Heart left ventricle (tissue), 16 donors: ENCODE results near the gene IDUA. TPM values are rescaled to one million over a fixed set of nuclear protein-coding genes. Genes with fewer than 3 reads are reported as not detected.

ENCODE experiments used
- ATAC-seq, 4 donors: fragments of 200-7000 bp; cut with Tn5 transposase; one replicate each; pipeline ENCODE4 v1.9.1; 2020 to 2022; ENCODE audit warnings: moderate library complexity in 4 of 4, mild to moderate bottlenecking in 3 of 4, moderate number of reproducible peaks in 1 of 4
- DNase-seq, 5 donors: peaks; one replicate each; pipeline ENCODE4 v3.0.0-alpha.2; 2020
- H3K27ac ChIP-seq, 12 donors: fragments of 200-600 bp; sonication (generic) in 4 of 12; one replicate each; pipeline versions ENCODE4 v1.5.0 to v1.8.0; 2016 to 2022; ENCODE audit warnings: mild to moderate bottlenecking in 2 of 12
- H3K27me3 ChIP-seq, 9 donors: fragments of 200-600 bp; sonication (generic) in 2 of 9; one replicate each; pipeline versions ENCODE4 v1.5.1 to v1.8.0; 2016 to 2022; ENCODE audit warnings: mild to moderate bottlenecking in 3 of 9
- H3K36me3 ChIP-seq, 9 donors: fragments of 200-600 bp; sonication (generic) in 2 of 9; one replicate each; pipeline versions ENCODE4 v1.5.0 to v1.8.0; 2018 to 2022; ENCODE audit warnings: mild to moderate bottlenecking in 2 of 9
- H3K4me1 ChIP-seq, 12 donors: fragments of 200-600 bp; sonication (generic) in 4 of 12; one replicate each; pipeline versions ENCODE4 v1.5.0 to v1.8.0; 2016 to 2022; ENCODE audit warnings: mild to moderate bottlenecking in 3 of 12
- H3K4me3 ChIP-seq, 12 donors: fragments of 200-600 bp; sonication (generic) in 4 of 12; one replicate each; pipeline versions ENCODE4 v1.5.0 to v1.8.0; 2017 to 2022; ENCODE audit warnings: mild to moderate bottlenecking in 9 of 12, moderate library complexity in 4 of 12
- H3K9me3 ChIP-seq, 12 donors: fragments of 200-600 bp; sonication (generic) in 4 of 12; one replicate each; pipeline versions ENCODE4 v1.5.0 to v1.8.0; 2016 to 2022; ENCODE audit warnings: mild to moderate bottlenecking in 1 of 12
- POLR2A ChIP-seq, 2 donors: fragments of 450-650 bp; IDR thresholded peaks; one replicate each; pipeline ENCODE4 v1.6.1; 2017; ENCODE audit warnings: antibody characterized with exemption in 2 of 2, mild to moderate bottlenecking in 2 of 2, moderate library complexity in 2 of 2
- WGBS, 4 donors: extraction: QIAGEN DNeasy Blood & Tissue Kit in 2 of 4; methylation state at CpG; one replicate each; pipeline versions ENCODE4 v1.1.5 to v1.1.7; 2013 to 2018; 5-methylcytosine and 5-hydroxymethylcytosine counted together
- intact Hi-C, 10 donors: fragments of 100-400 bp; cut with DNase I; formaldehyde crosslinking; loops; one replicate each; pipeline versions ENCODE4 v1.11.1 to v1.14.2; 2022
- polyA plus RNA-seq, 2 donors: library from polyadenylated mRNA; stranded (reverse); fragments of 200-250 nt; gene quantifications; one replicate each; pipeline ENCODE4 v1.2.3, GENCODE V29; 2013
- total RNA-seq, 9 donors: library from RNA; depleted of rRNA in 2 of 9; stranded (reverse); fragments of >200 nt in 2 of 9; fragmentation: NEBNext Ultra II Directional in 3 of 9; extraction: Animal tissue kit (Norgen Biotek cat#: 25700) in 3 of 9; gene quantifications; one replicate each; pipeline versions ENCODE4 v1.1.0 to v1.2.4, GENCODE V29; 2016 to 2023
- TF ChIP-seq, protein P1 (sequence below), 12 donors: fragments of 200-600 bp; sonication (generic) in 4 of 12; IDR thresholded peaks; one replicate each; pipeline versions ENCODE4 v1.5.0 to v1.8.0; 2018 to 2022; ENCODE audit warnings: antibody characterized with exemption in 12 of 12, mild to moderate bottlenecking in 5 of 12
- donor health status: ischemic (EF 13 %, LVEDD 7.1; RV severe dilation, severe dysfunction).
- donor health status: healthy with polysubstance abuse.
- donor health status: DM: no; HTN: yes; CAD: no.
- donor health status: DM: no; HTN: no; CAD: no.
- donor health status: ischemic (EF 25% LVEDD 6.9; RV normal size, moderate dysfunction).
- donor health status: ischemic (EF 25% LVEDD 5.7; RV mildly dilated, moderate dysfunction).
- donor health status: healthy.
- donor health status: DM: yes; HTN: yes; CAD: no.
- donor health status: ischemic (EF 35%, LVEDD 5.7; RV mildly dilated, moderate dysfunction).
- donor health status: nonischemic (EF 11% LVEDD 7.7; RV severe dilation, severe dysfunction).
- donor health status: DM: yes; HTN: yes; CAD: no.
- donor health status: PGD.
- donor health status: ischemic (EF 29% LVEDD 5.4; RV normal size, mild dysfunction).
- donor health status: nonischemic (EF 23%, LVEDD 6.1; RV moderate dilation, normal function).

Gene IDUA
- total and polyA plus RNA-seq, 11 donors: 3.2 to 17.4 (median 6.8) TPM

DNA sequence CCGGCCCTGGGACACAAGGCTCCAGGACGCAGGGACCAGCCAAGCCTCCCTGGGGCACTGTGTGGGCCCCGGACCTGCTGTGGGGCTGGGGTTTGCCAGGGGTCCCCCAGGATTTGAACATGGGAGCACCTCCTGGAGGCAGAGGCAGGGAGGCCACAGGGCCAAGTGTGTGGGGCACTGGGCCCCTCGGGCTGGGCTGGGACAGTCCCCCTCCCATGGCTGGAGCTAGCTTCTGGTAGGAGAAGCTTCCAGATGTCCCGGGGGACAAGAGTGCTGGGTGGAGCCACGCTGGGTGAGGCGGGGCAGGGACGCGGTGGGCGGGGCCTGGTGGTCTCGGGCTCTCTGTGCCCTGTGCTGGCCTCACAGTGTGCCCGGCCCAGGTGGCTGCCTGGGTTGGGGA, 43.2 kb downstream of the IDUA start:
- intact Hi-C loops: no loop called here
- TF ChIP-seq POLR2A (IDR thresholded peaks at IDR 0.05): no peak
- TF ChIP-seq, protein P1, sequence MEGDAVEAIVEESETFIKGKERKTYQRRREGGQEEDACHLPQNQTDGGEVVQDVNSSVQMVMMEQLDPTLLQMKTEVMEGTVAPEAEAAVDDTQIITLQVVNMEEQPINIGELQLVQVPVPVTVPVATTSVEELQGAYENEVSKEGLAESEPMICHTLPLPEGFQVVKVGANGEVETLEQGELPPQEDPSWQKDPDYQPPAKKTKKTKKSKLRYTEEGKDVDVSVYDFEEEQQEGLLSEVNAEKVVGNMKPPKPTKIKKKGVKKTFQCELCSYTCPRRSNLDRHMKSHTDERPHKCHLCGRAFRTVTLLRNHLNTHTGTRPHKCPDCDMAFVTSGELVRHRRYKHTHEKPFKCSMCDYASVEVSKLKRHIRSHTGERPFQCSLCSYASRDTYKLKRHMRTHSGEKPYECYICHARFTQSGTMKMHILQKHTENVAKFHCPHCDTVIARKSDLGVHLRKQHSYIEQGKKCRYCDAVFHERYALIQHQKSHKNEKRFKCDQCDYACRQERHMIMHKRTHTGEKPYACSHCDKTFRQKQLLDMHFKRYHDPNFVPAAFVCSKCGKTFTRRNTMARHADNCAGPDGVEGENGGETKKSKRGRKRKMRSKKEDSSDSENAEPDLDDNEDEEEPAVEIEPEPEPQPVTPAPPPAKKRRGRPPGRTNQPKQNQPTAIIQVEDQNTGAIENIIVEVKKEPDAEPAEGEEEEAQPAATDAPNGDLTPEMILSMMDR (IDR thresholded peaks at IDR 0.05): no peak
- H3K27me3 ChIP-seq: peaks cover 0 to 53% (median 4%) of the 10 kb centered on the region in 9 donors

DNA sequence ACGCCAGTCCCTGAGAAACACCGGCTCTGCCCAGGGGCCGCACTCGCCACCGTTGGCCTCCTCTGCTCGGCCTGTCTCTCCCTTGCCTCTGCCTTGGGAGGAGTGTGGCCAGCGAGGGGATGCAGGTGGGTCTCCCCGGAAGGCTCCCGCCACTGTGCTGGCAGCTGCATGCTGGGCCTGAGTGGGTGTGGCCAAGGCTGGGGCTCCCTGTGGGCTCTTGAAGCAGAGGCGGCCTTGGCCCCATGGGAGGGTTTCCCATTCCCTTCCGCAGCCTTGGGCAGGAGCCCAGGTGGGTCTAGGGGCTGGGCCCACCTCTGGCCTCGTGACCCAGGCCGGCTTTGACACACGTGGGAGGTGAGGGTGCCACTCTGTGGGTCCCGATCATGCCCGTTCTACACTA, 43.7 kb downstream of the IDUA start:
- Histone ChIP-seq H3K9me3 (no peaks in the 10 kb centered on the region), H3K27me3 (peaks cover 0 to 53% (median 4%) of the 10 kb centered on the region in 9 donors), H3K4me3 (no peak overlapping the region), H3K4me1 (peaks cover 0 to 15% (median 1%) of the 10 kb centered on the region in 12 donors), H3K36me3 (peaks cover 0 to 2% (median 0%) of the 10 kb centered on the region in 9 donors), H3K27ac (no peak overlapping the region)
- DNase-seq (no peak), ATAC-seq (no peak)
- 69 to 86% (median 74%) methylated on average over 2 to 16 of the region's 16 CpGs for WGBS, 4 donors
- TF ChIP-seq, protein P1 (IDR thresholded peaks at IDR 0.05): no peak
- TF ChIP-seq POLR2A (IDR thresholded peaks at IDR 0.05): no peak
- intact Hi-C loops: no loop called here

More for the DNA sequence above, 43.2 kb downstream of the IDUA start:
- H3K4me3 ChIP-seq: no peak overlapping the region
- 69 to 100% (median 74%) methylated on average over 1 to 12 of the region's 12 CpGs for WGBS, 4 donors
- H3K27ac ChIP-seq: no peak overlapping the region
- peaks cover 0 to 15% (median 1%) of the 10 kb centered on the region in 12 donors for H3K4me1 ChIP-seq
- peaks cover 0 to 6% (median 0%) of the 10 kb centered on the region in 9 donors for H3K36me3 ChIP-seq
- ATAC-seq (no peak), DNase-seq (no peak)
- H3K9me3 ChIP-seq: no peaks in the 10 kb centered on the region

DNA sequence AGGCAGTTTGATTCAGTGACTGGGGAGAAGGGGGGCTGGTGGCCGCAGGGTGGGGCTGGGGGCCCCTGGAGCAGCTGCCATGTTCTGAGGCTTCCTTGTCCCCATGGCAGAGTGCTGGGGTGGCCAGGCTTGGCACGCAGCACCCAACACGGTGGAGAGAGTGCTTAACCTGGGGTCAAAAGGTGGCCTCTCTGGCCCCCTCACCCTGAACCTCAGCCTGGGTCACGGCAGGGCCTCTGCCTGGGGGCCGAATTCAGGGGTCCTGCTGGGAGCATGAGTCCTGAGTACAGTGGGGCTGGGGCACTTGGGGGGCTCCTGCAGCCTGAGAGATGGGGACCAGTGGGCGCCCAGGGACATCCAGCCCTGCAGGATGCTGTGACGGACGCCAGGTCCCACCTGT, 44.5 kb downstream of the IDUA start:
- intact Hi-C loops: no loop called here
- H3K27me3 ChIP-seq: peaks cover 0 to 53% (median 4%) of the 10 kb centered on the region in 9 donors
- ATAC-seq: no peak
- no peak overlapping the region for H3K4me3 ChIP-seq
- no peaks in the 10 kb centered on the region for H3K36me3 ChIP-seq
- TF ChIP-seq, protein P1 (IDR thresholded peaks at IDR 0.05): no peak
- TF ChIP-seq POLR2A (IDR thresholded peaks at IDR 0.05): no peak
- WGBS, 4 donors: 77 to 90% (median 81%) methylated on average over 6 to 8 of the region's 8 CpGs
- no peak overlapping the region for H3K27ac ChIP-seq
- no peaks in the 10 kb centered on the region for H3K9me3 ChIP-seq
- peaks cover 0 to 15% (median 1%) of the 10 kb centered on the region in 12 donors for H3K4me1 ChIP-seq
- no peak for DNase-seq

DNA sequence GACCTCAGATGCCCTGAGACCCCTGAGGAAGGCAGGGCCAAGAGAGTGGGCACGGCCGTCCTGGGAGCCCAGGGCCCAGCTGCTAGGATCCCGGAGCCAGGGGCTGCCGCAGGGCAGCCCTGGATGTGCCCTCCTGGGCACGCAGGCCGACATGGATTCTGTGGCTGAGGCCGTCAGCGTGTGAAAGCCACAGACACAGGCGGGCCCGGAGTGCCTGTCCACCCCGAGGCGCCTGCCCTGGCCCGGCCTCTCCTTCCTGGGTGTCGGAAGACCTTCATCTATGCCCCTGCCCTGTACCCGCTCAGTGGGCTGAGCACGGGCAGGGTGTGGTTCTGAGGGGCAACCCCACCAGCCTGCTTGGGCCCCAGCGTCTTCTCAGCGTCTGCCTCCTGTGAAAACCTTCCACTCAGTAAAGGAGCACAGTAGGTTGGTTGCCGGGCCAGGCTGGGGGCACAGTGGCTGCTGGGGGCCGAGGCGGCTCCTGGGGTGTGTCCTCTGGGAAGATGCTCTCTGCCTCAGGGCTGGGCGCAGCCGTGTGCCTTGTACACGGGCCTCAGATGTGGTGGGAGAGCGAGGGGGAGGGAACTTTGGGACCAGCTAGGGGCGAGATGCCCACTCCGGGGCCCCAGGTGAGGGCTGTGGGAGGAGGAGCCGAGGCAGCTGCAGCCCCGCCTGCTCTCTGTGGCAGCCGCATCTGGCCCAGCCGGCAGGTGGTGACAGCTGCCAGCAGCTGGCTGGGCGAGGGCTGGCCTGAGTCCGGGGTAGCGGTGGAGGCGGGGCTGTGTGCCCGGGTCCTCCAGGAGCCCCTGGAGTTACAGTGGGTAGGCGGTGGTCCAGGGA, 45.3 kb downstream of the IDUA start:
- H3K27me3 ChIP-seq: peaks cover 0 to 53% (median 4%) of the 10 kb centered on the region in 9 donors
- no peak for ATAC-seq
- DNase-seq: no peak
- H3K27ac ChIP-seq: no peak overlapping the region
- H3K4me3 ChIP-seq: no peak overlapping the region
- intact Hi-C loops: no loop called here
- 53 to 63% (median 61%) methylated on average over 28 to 37 of the region's 37 CpGs for WGBS, 4 donors
- H3K36me3 ChIP-seq: no peaks in the 10 kb centered on the region
- no peak for TF ChIP-seq POLR2A (IDR thresholded peaks at IDR 0.05)
- TF ChIP-seq, protein P1 (IDR thresholded peaks at IDR 0.05): no peak
- peaks cover 0 to 15% (median 1%) of the 10 kb centered on the region in 12 donors for H3K4me1 ChIP-seq
- no peaks in the 10 kb centered on the region for H3K9me3 ChIP-seq
